Pancreas (tissue), 10 donors: Measurements from ENCODE around the gene EVC. TPM values are rescaled to one million over a fixed set of nuclear protein-coding genes. Genes with fewer than 3 reads are reported as not detected.

Experiments used
- ATAC-seq, 4 donors: fragments of 200-7000 bp; cut with Tn5 transposase; one replicate each; pipeline versions ENCODE4 v1.8.0 to v1.9.1; 2020; ENCODE audit warnings: mild to moderate bottlenecking in 4 of 4, moderate library complexity in 4 of 4
- DNase-seq, 6 donors: peaks; one replicate each; pipeline ENCODE4 v3.0.0-alpha.2; 2020
- FAIRE-seq: peaks from 2 replicates; lab custom pipeline; 2012; peaks lifted over from hg19 to GRCh38; lab: Jason Lieb, UNC
- H3K27ac ChIP-seq, 4 donors: fragments of 200-600 bp; sonication (generic); 1 replicate in 3 of 4; 2 replicates in 1 of 4; pipeline versions ENCODE4 v1.5.0 to v1.8.0; 2020
- H3K27me3 ChIP-seq, 4 donors: fragments of 200-600 bp; one replicate each; pipeline ENCODE4 v1.8.0; 2021
- H3K36me3 ChIP-seq, 3 donors: fragments of 200-600 bp; sonication (generic) in 1 of 3; one replicate each; pipeline versions ENCODE4 v1.5.0 to v1.8.0; 2020 to 2021
- H3K4me1 ChIP-seq, 3 donors: fragments of 200-600 bp; one replicate each; pipeline ENCODE4 v1.8.0; 2021
- H3K4me3 ChIP-seq, 4 donors: fragments of 200-600 bp; sonication (generic) in 2 of 4; one replicate each; pipeline versions ENCODE4 v1.5.0 to v1.8.0; 2020 to 2021
- H3K9me3 ChIP-seq, 4 donors: fragments of 200-600 bp; one replicate each; pipeline ENCODE4 v1.8.0; 2021
- CTCF ChIP-seq, 4 donors: fragments of 200-600 bp; sonication (generic) in 3 of 4; IDR thresholded peaks; one replicate each; pipeline versions ENCODE4 v1.5.0 to v1.8.0; 2021; ENCODE audit warnings: antibody characterized with exemption in 4 of 4
- WGBS, 2 donors: extraction: QIAGEN DNeasy Blood & Tissue Kit; methylation state at CpG; one replicate each; pipeline ENCODE4 v1.1.7; 2013; 5-methylcytosine and 5-hydroxymethylcytosine counted together
- intact Hi-C, 3 donors: fragments of 100-400 bp; cut with DNase I; formaldehyde crosslinking; loops; one replicate each; pipeline versions ENCODE4 v1.11.1 to v1.14.2; 2022
- polyA plus RNA-seq, 2 donors: library from polyadenylated mRNA; stranded (reverse); fragments of 200-250 nt; gene quantifications; one replicate each; pipeline ENCODE4 v1.2.3, GENCODE V29; 2013
- total RNA-seq, 6 donors: library from RNA; stranded (reverse); fragmentation: NEBNext Ultra II Directional in 4 of 6; extraction: Animal tissue kit (Norgen Biotek cat#: 25700) in 4 of 6; gene quantifications; one replicate each; pipeline versions ENCODE4 v1.2.1 to v1.2.4, GENCODE V29; 2021 to 2023
- donor health status: healthy with polysubstance abuse.
- donor health status: DM: no; HTN: no; CAD: no; lungs with moderate emphysema.
- donor health status: DM: no; HTN: no; CAD: no.
- donor health status: control.
- donor health status: control.
- donor health status: Bipolar disorder and iron deficiency.
- donor health status: DM: yes; HTN: yes; CAD: no.
- donor health status: DM: no; HTN: no; CAD: no.
- donor health status: DM: no; HTN: no; CAD: no.
- donor health status: DM: yes; HTN: yes; CAD: no.

EVC gene
- total and polyA plus RNA-seq, 8 donors, result 2.8 to 17.8 (median 11.9) TPM

GRCh38 chr4:5839332-5839731 is 128.3 kb downstream of the EVC start:
- 74 to 81% methylated on average over 13 of the region's 13 CpGs for WGBS, 2 donors

GRCh38 chr4:5839751-5840674 is 129.0 kb downstream of the EVC start:
- 64 to 74% methylated on average over 30 of the region's 30 CpGs for WGBS, 2 donors
- Histone ChIP-seq H3K9me3 (no peaks in the 10 kb centered on the region), H3K4me1 (no peaks in the 10 kb centered on the region), H3K27ac (no peak overlapping the region), H3K4me3 (no peak overlapping the region), H3K27me3 (no peaks in the 10 kb centered on the region), H3K36me3 (no peaks in the 10 kb centered on the region)
- no peak for TF ChIP-seq CTCF (IDR thresholded peaks at IDR 0.05)
- intact Hi-C loops, result no loop called here
- FAIRE-seq (no peak), ATAC-seq (peak in 2 of 4 donors; percentile 28 to 44), DNase-seq (peak in 1 of 6 donors; percentile 11)

More at GRCh38 chr4:5839332-5839731, 128.3 kb downstream of the EVC start:
- no peaks in the 10 kb centered on the region for H3K9me3 ChIP-seq
- DNase-seq (no peak), ATAC-seq (no peak), FAIRE-seq (no peak)
- H3K36me3 ChIP-seq, result no peaks in the 10 kb centered on the region
- intact Hi-C loops, result no loop called here
- H3K27me3 ChIP-seq, result no peaks in the 10 kb centered on the region
- H3K4me3 ChIP-seq, result no peak overlapping the region
- TF ChIP-seq CTCF (IDR thresholded peaks at IDR 0.05), result no peak
- no peaks in the 10 kb centered on the region for H3K4me1 ChIP-seq
- H3K27ac ChIP-seq, result no peak overlapping the region

- Histone ChIP-seq H3K4me3 (no peak overlapping the region), H3K36me3 (no peaks in the 10 kb centered on the region), H3K4me1 (no peaks in the 10 kb centered on the region), H3K27ac (no peak overlapping the region), H3K9me3 (no peaks in the 10 kb centered on the region), H3K27me3 (no peaks in the 10 kb centered on the region)
- DNase-seq, result no peak
- no peak for FAIRE-seq
- no peak for ATAC-seq
- 73 to 86% methylated on average over 4 of the region's 4 CpGs for WGBS, 2 donors
- intact Hi-C loops, result no loop called here
- no peak for TF ChIP-seq CTCF (IDR thresholded peaks at IDR 0.05)
These were observed 131.5 kb downstream of the EVC start for GRCh38 chr4:5842456-5842855.

- H3K27me3 ChIP-seq, result no peaks in the 10 kb centered on the region
- TF ChIP-seq CTCF (IDR thresholded peaks at IDR 0.05), result no peak
- intact Hi-C loops, result no loop called here
- no peak overlapping the region for H3K4me3 ChIP-seq
- H3K9me3 ChIP-seq, result no peaks in the 10 kb centered on the region
- DNase-seq (no peak), FAIRE-seq (no peak), ATAC-seq (no peak)
- WGBS, 2 donors, result 63 to 67% methylated on average over 18 of the region's 18 CpGs
- no peaks in the 10 kb centered on the region for H3K4me1 ChIP-seq
- no peak overlapping the region for H3K27ac ChIP-seq
- no peaks in the 10 kb centered on the region for H3K36me3 ChIP-seq
These were observed 132.9 kb downstream of the EVC start for GRCh38 chr4:5843573-5844530.
